A549 (cell line): Measurements from ENCODE around the gene PLK5. TPM values are rescaled to one million over a fixed set of nuclear protein-coding genes. Genes with fewer than 3 reads are reported as not detected.
A peak's percentile ranks its signal among the peaks of the same experiment; 100 is the strongest.

Experiments
- ATAC-seq, 2 experiments: fragments of 200-7000 bp in 1 of 2; fragments of >200 bp in 1 of 2; cut with Nextera tagmentation in 1 of 2; cut with Tn5 transposase in 1 of 2; 3 replicates each; pipeline versions ENCODE4 v1.8.0 to v1.9.1; 2018 to 2020; ENCODE audit warnings: mild to moderate bottlenecking in 1 of 2, moderate library complexity in 1 of 2
- CTCF ChIA-PET: fragments of 300-600 bp; sonication (Branson Sonifier 250); formaldehyde crosslinking; extraction: SDS; loops from one replicate; lab custom pipeline; 2021; ENCODE audit warnings: antibody characterized with exemption, inconsistent platforms; lab: Yijun Ruan, JAX
- POLR2A ChIA-PET: fragments of 350-600 bp; formaldehyde crosslinking; extraction: SDS; loops from one replicate; lab custom pipeline; 2021; ENCODE audit warnings: antibody characterized with exemption, inconsistent platforms; lab: Yijun Ruan, JAX
- DNase-seq, 2 experiments: peaks; one replicate each; pipeline versions ENCODE4 v3.0.0 to v3.0.0-alpha.2; 2011 to 2016; ENCODE audit warnings: low read depth in 1 of 2, low spot score in 1 of 2
- FAIRE-seq: peaks from 2 replicates; lab custom pipeline; 2011; peaks lifted over from hg19 to GRCh38; lab: Jason Lieb, UNC
- H3K27ac ChIP-seq, 2 experiments: fragments of >200 bp; sonication (Bioruptor Twin); formaldehyde crosslinking; 3 replicates each; pipeline ENCODE4 v1.5.1; 2016 to 2017
- H3K4me1 ChIP-seq: fragments of >200 bp; sonication (Bioruptor Twin); formaldehyde crosslinking; 3 replicates; pipeline ENCODE4 v1.6.1; 2016
- H3K4me2 ChIP-seq: fragments of >200 bp; sonication (Bioruptor Twin); formaldehyde crosslinking; 3 replicates; pipeline ENCODE4 v1.6.1; 2016
- H3K4me3 ChIP-seq: fragments of >200 bp; sonication (Bioruptor Twin); formaldehyde crosslinking; 3 replicates; pipeline ENCODE4 v1.5.1; 2016
- H3K9me3 ChIP-seq: fragments of >200 bp; sonication (Bioruptor Twin); formaldehyde crosslinking; 3 replicates; pipeline ENCODE4 v1.6.1; 2016
- BCL3 ChIP-seq: fragments of >200 bp; sonication (Bioruptor Twin); formaldehyde crosslinking; IDR thresholded peaks from 3 replicates; pipeline ENCODE4 v1.6.1; 2016
- CHD4 ChIP-seq: fragments of 200-600 bp; sonication (generic); IDR thresholded peaks from 2 replicates; pipeline ENCODE4 v1.6.1; 2016; ENCODE audit warnings: antibody characterized with exemption, mild to moderate bottlenecking, borderline replicate concordance
- CTCF ChIP-seq: fragments of >200 bp; sonication (Bioruptor Twin); formaldehyde crosslinking; IDR thresholded peaks from 3 replicates; pipeline ENCODE4 v1.5.1; 2016
- FOXS1 ChIP-seq: fragments of 250-450 bp; sonication (Bioruptor Pico); IDR thresholded peaks from 2 replicates; pipeline ENCODE4 v1.5.0; 2020; ENCODE audit warnings: mild to moderate bottlenecking, moderate library complexity
- GATA3 ChIP-seq: IDR thresholded peaks from 2 replicates; pipeline ENCODE4 v1.6.1; 2012; ENCODE audit warnings: borderline replicate concordance
- HES2 ChIP-seq: fragments of >200 bp; sonication (Bioruptor Twin); formaldehyde crosslinking; IDR thresholded peaks from 2 replicates; pipeline ENCODE4 v1.6.1; 2016
- HEYL ChIP-seq: fragments of 250-450 bp; sonication (Bioruptor Pico); IDR thresholded peaks from 2 replicates; pipeline ENCODE4 v1.8.0; 2021; ENCODE audit warnings: mild to moderate bottlenecking, moderate library complexity
- HOXA7 ChIP-seq: fragments of 250-450 bp; sonication (Bioruptor Pico); IDR thresholded peaks from 2 replicates; pipeline ENCODE4 v1.5.0; 2020; ENCODE audit warnings: mild to moderate bottlenecking, moderate library complexity
- PHF8 ChIP-seq: fragments of 200-600 bp; sonication (generic); IDR thresholded peaks from 2 replicates; pipeline ENCODE4 v1.6.1; 2016; ENCODE audit warnings: low read depth, mild to moderate bottlenecking, antibody characterized with exemption, moderate library complexity, borderline replicate concordance
- RAD21 ChIP-seq, 2 experiments: fragments of >200 bp in 1 of 2; sonication (Bioruptor Twin) in 1 of 2; formaldehyde crosslinking in 1 of 2; IDR thresholded peaks in 1 of 2; conservative IDR thresholded peaks in 1 of 2; 2 replicates in 1 of 2; 3 replicates in 1 of 2; pipeline ENCODE4 v1.6.1; 2012 to 2018; ENCODE audit warnings: inconsistent platforms in 1 of 2
- RARB ChIP-seq: fragments of 250-450 bp; sonication (Bioruptor Pico); IDR thresholded peaks from 2 replicates; pipeline ENCODE4 v1.8.0; 2021; ENCODE audit warnings: mild to moderate bottlenecking, moderate library complexity
- RFX5 ChIP-seq: fragments of 450-650 bp; IDR thresholded peaks from 2 replicates; pipeline ENCODE4 v1.7.1; 2014; ENCODE audit warnings: antibody characterized with exemption, mild to moderate bottlenecking, moderate library complexity
- TP53 ChIP-seq: fragments of 250-450 bp; sonication (Bioruptor Pico); IDR thresholded peaks from 2 replicates; pipeline ENCODE4 v1.5.0; 2021; ENCODE audit warnings: mild to moderate bottlenecking, moderate library complexity
- WGBS: methylation state at CpG from one replicate; pipeline ENCODE4 v1.1.6; 2017; ENCODE audit errors: missing lambda C conversion rate; 5-methylcytosine and 5-hydroxymethylcytosine counted together
- polyA plus RNA-seq, 4 experiments: library from polyadenylated mRNA; depleted of rRNA in 3 of 4; stranded (reverse); fragments of >200 nt; fragmentation: RNase III in 1 of 4; extraction: RNeasy Plus Mini Kit Qiagen cat#74134 plus additional on column Dnase treatment in 1 of 4; gene quantifications; 2 replicates in 3 of 4; 3 replicates in 1 of 4; pipeline ENCODE4 v1.2.3, GENCODE V29; 2011 to 2017
- TF ChIP-seq, protein P1 (sequence below): fragments of 250-450 bp; sonication (Bioruptor Pico); IDR thresholded peaks from 2 replicates; pipeline ENCODE4 v1.5.0; 2020; ENCODE audit warnings: low read depth, mild to moderate bottlenecking, moderate library complexity
- TF ChIP-seq, protein P2 (sequence below): fragments of 200-600 bp; sonication (generic); IDR thresholded peaks from 2 replicates; pipeline ENCODE4 v1.6.1; 2016; ENCODE audit warnings: antibody characterized with exemption, mild to moderate bottlenecking, moderate library complexity

PLK5 gene
- polyA plus RNA-seq, 2 of the 4 experiments (the other 2 are of a cell fraction) = not detected

DNA sequence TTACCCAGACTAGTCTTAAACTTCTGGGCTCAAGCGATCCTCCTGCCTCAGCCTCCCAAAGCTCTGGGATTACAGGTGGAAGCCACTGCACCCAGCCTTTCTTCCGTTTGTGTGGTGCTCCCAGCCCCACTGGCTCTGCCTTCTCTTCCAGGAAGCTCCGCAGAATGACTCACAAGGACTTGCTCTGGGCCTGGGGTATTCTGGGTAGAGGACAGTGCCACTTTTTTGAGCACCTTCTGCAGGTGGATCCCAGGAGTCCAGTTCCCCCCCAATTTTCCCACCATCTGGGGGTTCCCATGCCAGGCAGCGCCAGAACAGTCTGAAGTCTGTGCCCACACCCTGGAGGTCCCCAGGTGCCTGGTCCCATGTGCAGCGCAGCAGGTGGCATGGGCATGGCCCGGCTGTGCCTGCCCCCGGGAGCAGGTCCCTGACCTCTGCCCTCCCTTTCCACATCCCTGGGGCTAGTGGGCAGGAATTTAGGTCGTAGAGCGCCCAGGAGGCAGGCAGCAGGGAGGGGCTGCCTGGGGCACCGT lies 31.3 kb upstream of the PLK5 start:
- ATAC-seq (no peak), FAIRE-seq (no peak), DNase-seq (no peak)
- peak overlapping the region in 1 of 2 experiments; percentile 33; a peak in 1 of 6 replicates for H3K27ac ChIP-seq
- H3K4me3 ChIP-seq = no peak overlapping the region
- H3K9me3 ChIP-seq = no peaks in the 10 kb centered on the region
- POLR2A ChIA-PET = interaction anchor here (0.6 kb wide), 1 partner anchor 100 kb away, joined by 3 read pairs; the partner anchor contains the start of gene MBD3
- CTCF ChIA-PET = interaction anchor here (1.2 kb wide), 1 partner anchor 16 kb away, joined by 5 read pairs; no protein-coding TSS in a partner anchor
- 66% methylated on average over 8 of the region's 10 CpGs for WGBS
- no peak overlapping the region; the same call in 2 of the 3 replicates for H3K4me2 ChIP-seq
- peaks cover 18% of the 10 kb centered on the region; the same call in 2 of the 3 replicates for H3K4me1 ChIP-seq
- TF ChIP-seq RFX5 (no peak), BCL3 (no peak), CTCF (no peak), PHF8 (no peak), HES2 (no peak), RARB (CRISPR knock-in tag) (no peak), HOXA7 (CRISPR knock-in tag) (no peak)

- FAIRE-seq (no peak), DNase-seq (no peak), ATAC-seq (no peak)
- H3K27ac ChIP-seq = no peak overlapping the region
- H3K4me1 ChIP-seq = peaks cover 18% of the 10 kb centered on the region; the same call in 2 of the 3 replicates
- no peak for TF ChIP-seq CHD4
- TF ChIP-seq, protein P1, sequence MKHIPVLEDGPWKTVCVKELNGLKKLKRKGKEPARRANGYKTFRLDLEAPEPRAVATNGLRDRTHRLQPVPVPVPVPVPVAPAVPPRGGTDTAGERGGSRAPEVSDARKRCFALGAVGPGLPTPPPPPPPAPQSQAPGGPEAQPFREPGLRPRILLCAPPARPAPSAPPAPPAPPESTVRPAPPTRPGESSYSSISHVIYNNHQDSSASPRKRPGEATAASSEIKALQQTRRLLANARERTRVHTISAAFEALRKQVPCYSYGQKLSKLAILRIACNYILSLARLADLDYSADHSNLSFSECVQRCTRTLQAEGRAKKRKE = no peak
- no peak for TF ChIP-seq GATA3
- TF ChIP-seq RAD21 (conservative IDR thresholded peaks at IDR 0.05 in 1 of 2, IDR thresholded peaks at IDR 0.05 in 1 of 2) = no peak
- TF ChIP-seq HEYL (CRISPR knock-in tag) = no peak
- no peaks in the 10 kb centered on the region for H3K9me3 ChIP-seq
- ChIA-PET CTCF (interaction anchor here (2.4 kb wide), 1 partner anchor 9 kb away, joined by 7 read pairs; no protein-coding TSS in a partner anchor), POLR2A (interaction anchor here (0.6 kb wide), 1 partner anchor 34 kb away, joined by 3 read pairs; no protein-coding TSS in a partner anchor)
- 61% methylated on average over 13 of the region's 15 CpGs for WGBS
- no peak overlapping the region for H3K4me2 ChIP-seq
- no peak overlapping the region for H3K4me3 ChIP-seq
Measured at GRCh38 chr19:1494115-1494815, 29.6 kb upstream of the PLK5 start.

DNA sequence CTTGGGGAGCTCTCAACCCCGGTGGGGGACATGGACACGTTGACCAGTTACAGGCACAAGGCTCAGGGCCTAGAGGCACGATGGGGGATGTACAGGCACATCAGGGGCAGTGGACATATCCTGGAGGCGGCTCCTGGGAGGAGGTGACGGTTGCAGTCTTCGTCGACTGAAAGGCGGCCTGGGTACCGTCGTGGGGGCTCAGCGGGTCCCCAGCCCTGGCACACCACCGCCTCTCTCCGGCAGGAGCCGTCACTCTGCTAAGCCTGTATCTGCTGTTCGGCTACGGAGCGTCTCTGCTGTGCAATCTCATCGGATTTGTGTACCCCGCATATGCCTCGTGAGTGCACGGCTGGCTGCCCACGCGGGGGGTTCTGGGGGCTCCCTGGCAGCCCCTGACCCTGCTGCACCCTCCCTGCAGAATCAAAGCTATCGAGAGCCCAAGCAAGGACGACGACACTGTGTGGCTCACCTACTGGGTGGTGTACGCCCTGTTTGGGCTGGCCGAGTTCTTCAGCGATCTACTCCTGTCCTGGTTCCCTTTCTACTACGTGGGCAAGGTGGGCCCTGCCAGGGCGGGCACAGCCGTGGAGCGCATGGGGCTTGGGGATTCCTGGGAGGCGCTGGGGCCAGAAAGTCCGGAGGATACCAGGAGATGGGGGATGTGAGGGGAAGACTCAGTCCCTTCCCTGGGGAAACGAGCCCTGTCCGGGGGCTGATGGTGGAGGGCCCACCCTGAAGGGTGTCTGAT lies 28.7 kb upstream of the PLK5 start:
- no peak for DNase-seq
- H3K4me3 ChIP-seq = no peak overlapping the region
- no peaks in the 10 kb centered on the region for H3K9me3 ChIP-seq
- H3K4me2 ChIP-seq = no peak overlapping the region
- ATAC-seq = no peak
- FAIRE-seq = no peak
- peaks cover 15% of the 10 kb centered on the region; the same call in 1 of the 3 replicates for H3K4me1 ChIP-seq
- TF ChIP-seq, protein P2, sequence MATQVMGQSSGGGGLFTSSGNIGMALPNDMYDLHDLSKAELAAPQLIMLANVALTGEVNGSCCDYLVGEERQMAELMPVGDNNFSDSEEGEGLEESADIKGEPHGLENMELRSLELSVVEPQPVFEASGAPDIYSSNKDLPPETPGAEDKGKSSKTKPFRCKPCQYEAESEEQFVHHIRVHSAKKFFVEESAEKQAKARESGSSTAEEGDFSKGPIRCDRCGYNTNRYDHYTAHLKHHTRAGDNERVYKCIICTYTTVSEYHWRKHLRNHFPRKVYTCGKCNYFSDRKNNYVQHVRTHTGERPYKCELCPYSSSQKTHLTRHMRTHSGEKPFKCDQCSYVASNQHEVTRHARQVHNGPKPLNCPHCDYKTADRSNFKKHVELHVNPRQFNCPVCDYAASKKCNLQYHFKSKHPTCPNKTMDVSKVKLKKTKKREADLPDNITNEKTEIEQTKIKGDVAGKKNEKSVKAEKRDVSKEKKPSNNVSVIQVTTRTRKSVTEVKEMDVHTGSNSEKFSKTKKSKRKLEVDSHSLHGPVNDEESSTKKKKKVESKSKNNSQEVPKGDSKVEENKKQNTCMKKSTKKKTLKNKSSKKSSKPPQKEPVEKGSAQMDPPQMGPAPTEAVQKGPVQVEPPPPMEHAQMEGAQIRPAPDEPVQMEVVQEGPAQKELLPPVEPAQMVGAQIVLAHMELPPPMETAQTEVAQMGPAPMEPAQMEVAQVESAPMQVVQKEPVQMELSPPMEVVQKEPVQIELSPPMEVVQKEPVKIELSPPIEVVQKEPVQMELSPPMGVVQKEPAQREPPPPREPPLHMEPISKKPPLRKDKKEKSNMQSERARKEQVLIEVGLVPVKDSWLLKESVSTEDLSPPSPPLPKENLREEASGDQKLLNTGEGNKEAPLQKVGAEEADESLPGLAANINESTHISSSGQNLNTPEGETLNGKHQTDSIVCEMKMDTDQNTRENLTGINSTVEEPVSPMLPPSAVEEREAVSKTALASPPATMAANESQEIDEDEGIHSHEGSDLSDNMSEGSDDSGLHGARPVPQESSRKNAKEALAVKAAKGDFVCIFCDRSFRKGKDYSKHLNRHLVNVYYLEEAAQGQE = no peak
- TF ChIP-seq TP53 (CRISPR knock-in tag) (no peak), FOXS1 (CRISPR knock-in tag) (no peak), CHD4 (no peak), GATA3 (no peak)
- TF ChIP-seq, all 56 proteins: peak for 0
- no peak overlapping the region for H3K27ac ChIP-seq
- POLR2A ChIA-PET = interaction anchor here (0.6 kb wide), 1 partner anchor 35 kb away, joined by 3 read pairs; no protein-coding TSS in a partner anchor
- CTCF ChIA-PET = interaction anchor here (2.4 kb wide), 1 partner anchor 8 kb away, joined by 7 read pairs; no protein-coding TSS in a partner anchor
- 75% methylated on average over 26 of the region's 37 CpGs for WGBS
